HepG2 (cell line): ENCODE measurements around the gene TIRAP. TPM values are rescaled to one million over a fixed set of nuclear protein-coding genes. Genes with fewer than 3 reads are reported as not detected.

ENCODE experiments used
- ATAC-seq: fragments of 200-7000 bp; cut with Tn5 transposase; 3 replicates; pipeline ENCODE4 v1.9.1; 2020; ENCODE audit warnings: mild to moderate bottlenecking, moderate library complexity
- BruUV-seq: library from RNA; stranded (reverse); fragments of 400-500 nt; replicated peaks from 2 replicates; lab custom pipeline; 2021; lab: Mats Ljungman, UMichigan
- CTCF ChIA-PET: fragments of 300-600 bp; formaldehyde crosslinking; extraction: SDS; loops from one replicate; lab custom pipeline; 2021; ENCODE audit warnings: low total read pairs, inconsistent platforms, low intra/inter-chr PET ratio; lab: Yijun Ruan, JAX
- POLR2A ChIA-PET: fragments of 350-600 bp; sonication (Branson Sonifier 250); formaldehyde crosslinking; loops from one replicate; lab custom pipeline; 2020; ENCODE audit warnings: antibody characterized with exemption, inconsistent platforms; lab: Yijun Ruan, JAX
- DNase-seq: peaks from one replicate; pipeline ENCODE4 v3.0.0-alpha.2; 2015; ENCODE audit warnings: low spot score
- FAIRE-seq: peaks from 3 replicates; lab custom pipeline; 2011; peaks lifted over from hg19 to GRCh38; lab: Jason Lieb, UNC
- H2AFZ ChIP-seq: one replicate; pipeline ENCODE4 v1.6.1; 2011; ENCODE audit warnings: low read length, inconsistent platforms
- H3K27ac ChIP-seq: fragments of 300-600 bp; 3 replicates; pipeline ENCODE4 v1.8.0; 2011; ENCODE audit warnings: mixed run types, mild to moderate bottlenecking, mixed read lengths, low read length, inconsistent platforms; ENCODE audit not compliant: insufficient read depth; ENCODE audit errors: extremely low read length
- H3K27me3 ChIP-seq, 2 experiments: fragments of 200-600 bp in 1 of 2; 2 replicates in 1 of 2; 3 replicates in 1 of 2; pipeline versions ENCODE4 v1.6.0 to v1.8.0; 2011; ENCODE audit warnings: low read length in 2 of 2, mild to moderate bottlenecking in 2 of 2, moderate library complexity in 2 of 2, inconsistent platforms in 1 of 2; ENCODE audit not compliant: insufficient read depth in 2 of 2, control insufficient read depth in 1 of 2
- H3K36me3 ChIP-seq, 2 experiments: fragments of 200-600 bp in 1 of 2; replicated peaks in 1 of 2; 2 replicates in 1 of 2; 3 replicates in 1 of 2; pipeline versions ENCODE4 v1.5.1 to v1.8.0; 2011; ENCODE audit warnings: low read length in 2 of 2, inconsistent platforms in 1 of 2; ENCODE audit not compliant: insufficient read depth in 2 of 2, control insufficient read depth in 1 of 2
- H3K4me1 ChIP-seq: 2 replicates; pipeline ENCODE4 v1.5.1; 2012; ENCODE audit warnings: low read length, inconsistent platforms; ENCODE audit not compliant: insufficient read depth
- H3K4me2 ChIP-seq: 2 replicates; pipeline ENCODE4 v1.6.0; 2011; ENCODE audit warnings: low read depth, low read length, inconsistent platforms
- H3K4me3 ChIP-seq, 3 experiments: fragments of 200-600 bp in 1 of 3; sonication (generic), shearing (Covaris generic) in 1 of 3; replicated peaks in 1 of 3; 2 replicates each; pipeline ENCODE4 v1.5.1; 2011 to 2016; ENCODE audit warnings: low read length in 3 of 3, inconsistent platforms in 2 of 3, low read depth in 2 of 3, mild to moderate bottlenecking in 2 of 3, control low read depth in 1 of 3, mixed read lengths in 1 of 3; ENCODE audit not compliant: insufficient read depth in 1 of 3
- H3K79me2 ChIP-seq: one replicate; pipeline ENCODE4 v1.6.1; 2011; ENCODE audit warnings: low read length, inconsistent platforms; ENCODE audit not compliant: insufficient read depth
- H3K9ac ChIP-seq: 2 replicates; pipeline ENCODE4 v1.6.0; 2011; ENCODE audit warnings: mild to moderate bottlenecking, low read depth, low read length, inconsistent platforms; ENCODE audit not compliant: insufficient read depth
- H3K9me3 ChIP-seq: 2 replicates; pipeline ENCODE4 v1.5.1; 2012; ENCODE audit warnings: mild to moderate bottlenecking, low read length
- H4K20me1 ChIP-seq: 2 replicates; pipeline ENCODE4 v1.6.0; 2011; ENCODE audit warnings: inconsistent platforms, mild to moderate bottlenecking, low read length, moderate library complexity; ENCODE audit not compliant: insufficient read depth
- EEA1 ChIP-seq: sonication (generic); formaldehyde crosslinking; IDR thresholded peaks from 2 replicates; pipeline ENCODE4 v1.5.1; 2020; ENCODE audit warnings: mild to moderate bottlenecking, missing genetic modification reagents, borderline replicate concordance
- EP300 ChIP-seq, 3 experiments: sonication (generic) in 1 of 3; formaldehyde crosslinking in 1 of 3; IDR thresholded peaks; 2 replicates each; pipeline versions ENCODE4 v1.5.1 to v1.6.1; 2011 to 2020; ENCODE audit warnings: low read depth in 2 of 3, low read length in 2 of 3, borderline replicate concordance in 1 of 3, improper control_type of control experiment in 1 of 3, mild to moderate bottlenecking in 1 of 3, missing genetic modification reagents in 1 of 3, moderate library complexity in 1 of 3
- GABPA ChIP-seq, 2 experiments: IDR thresholded peaks; 2 replicates each; pipeline ENCODE4 v1.6.1; 2011 to 2016; ENCODE audit warnings: low read depth in 2 of 2, low read length in 1 of 2, missing biosample characterization in 1 of 2, missing genetic modification characterization in 1 of 2
- GPN1 ChIP-seq: sonication (generic); formaldehyde crosslinking; IDR thresholded peaks from 2 replicates; pipeline ENCODE4 v1.5.1; 2020; ENCODE audit warnings: missing genetic modification reagents, borderline replicate concordance
- HNRNPL ChIP-seq: fragments of 200-400 bp; formaldehyde crosslinking; IDR thresholded peaks from 2 replicates; pipeline ENCODE4 v1.6.1; 2017; ENCODE audit warnings: mild to moderate bottlenecking, low read depth, low read length
- ISX ChIP-seq: sonication (generic); formaldehyde crosslinking; conservative IDR thresholded peaks from 2 replicates; pipeline ENCODE4 v1.5.0; 2020; ENCODE audit warnings: missing genetic modification reagents
- RAD21 ChIP-seq: fragments of 450-650 bp; formaldehyde crosslinking; IDR thresholded peaks from 2 replicates; pipeline ENCODE4 v1.5.0; 2020; ENCODE audit warnings: mild to moderate bottlenecking
- RARG ChIP-seq: sonication (generic); formaldehyde crosslinking; IDR thresholded peaks from 2 replicates; pipeline ENCODE4 v1.4.0; 2020; ENCODE audit warnings: low read depth, mild to moderate bottlenecking, missing genetic modification reagents
- SMC3 ChIP-seq: IDR thresholded peaks from 2 replicates; pipeline ENCODE4 v1.6.1; 2011; ENCODE audit warnings: low read length, improper control_type of control experiment
- TEAD3 ChIP-seq: optimal IDR thresholded peaks from 2 replicates; pipeline ENCODE3; 2016; ENCODE audit warnings: borderline replicate concordance
- XRCC5 ChIP-seq: fragments of 200-400 bp; formaldehyde crosslinking; optimal IDR thresholded peaks from 2 replicates; pipeline ENCODE3; 2017; ENCODE audit warnings: mild to moderate bottlenecking, low read length
- ZFP82 ChIP-seq: sonication (generic); formaldehyde crosslinking; IDR thresholded peaks from 2 replicates; pipeline ENCODE4 v1.5.1; 2020; ENCODE audit warnings: mild to moderate bottlenecking, missing genetic modification reagents, borderline replicate concordance
- ZNF510 ChIP-seq: sonication (generic); formaldehyde crosslinking; IDR thresholded peaks from 2 replicates; pipeline ENCODE4 v1.4.0; 2020; ENCODE audit warnings: low read depth, mild to moderate bottlenecking, missing genetic modification reagents
- ZNF543 ChIP-seq: sonication (generic); formaldehyde crosslinking; IDR thresholded peaks from 2 replicates; pipeline ENCODE4 v1.4.0; 2020; ENCODE audit warnings: mild to moderate bottlenecking, missing genetic modification reagents
- ZNF616 ChIP-seq: sonication (generic); formaldehyde crosslinking; IDR thresholded peaks from 2 replicates; pipeline ENCODE4 v1.5.0; 2020; ENCODE audit warnings: low read depth, mild to moderate bottlenecking, missing genetic modification reagents
- ZNF672 ChIP-seq: sonication (generic); formaldehyde crosslinking; IDR thresholded peaks from 2 replicates; pipeline ENCODE4 v1.8.1; 2022; ENCODE audit warnings: missing genetic modification reagents
- ZSCAN29 ChIP-seq: sonication (generic); formaldehyde crosslinking; conservative IDR thresholded peaks from 2 replicates; pipeline ENCODE4 v1.4.0; 2020; ENCODE audit warnings: mild to moderate bottlenecking, missing genetic modification reagents
- WGBS: methylation state at CpG from one replicate; pipeline ENCODE4 v1.1.6; 2017; ENCODE audit warnings: low lambda C conversion rate; 5-methylcytosine and 5-hydroxymethylcytosine counted together
- in situ Hi-C: cut with HindIII; loops from 2 replicates; pipeline ENCODE4 v1.10.0; 2017; ENCODE audit warnings: low pct_unique_long_range_greater_than_20kb; ENCODE audit not compliant: extremely low pct_ligation_motif_present
- intact Hi-C: fragments of 100-400 bp; cut with micrococcal nuclease; formaldehyde crosslinking; loops from one replicate; pipeline ENCODE4 v1.10.0; 2022; ENCODE audit not compliant: unreplicated experiment
- polyA plus RNA-seq, 8 experiments: library from polyadenylated mRNA; depleted of rRNA in 3 of 8; stranded (reverse) in 7 of 8; unstranded in 1 of 8; fragments of >200 nt; fragmentation: Illumina TruSeq in 4 of 8; extraction: Trizol in 4 of 8; gene quantifications; 2 replicates each; pipeline versions ENCODE4 v1.2.1 to v1.2.3, GENCODE V29; 2011 to 2016; ENCODE audit warnings: low read depth in 4 of 8, missing spikeins in 1 of 8, mixed read lengths in 1 of 8; ENCODE audit not compliant: insufficient read depth in 1 of 8
- total RNA-seq, 5 experiments: library from RNA; depleted of rRNA; stranded (reverse); fragments of >200 nt; fragmentation: Illumina TruSeq; extraction: Trizol; gene quantifications; 2 replicates each; pipeline ENCODE4 v1.2.3, GENCODE V29; 2016; ENCODE audit warnings: low read depth in 1 of 5
- TF ChIP-seq, protein P1 (sequence below): sonication (generic); formaldehyde crosslinking; IDR thresholded peaks from 2 replicates; pipeline ENCODE4 v1.4.0; 2020; ENCODE audit warnings: missing genetic modification reagents
- TF ChIP-seq, protein P2 (sequence below): sonication (generic); formaldehyde crosslinking; IDR thresholded peaks from 2 replicates; pipeline ENCODE4 v1.8.1; 2023; ENCODE audit warnings: missing genetic modification reagents, mild to moderate bottlenecking, borderline replicate concordance
- TF ChIP-seq, protein P3 (sequence below): sonication (generic); formaldehyde crosslinking; conservative IDR thresholded peaks from 2 replicates; pipeline ENCODE4 v1.8.1; 2023; ENCODE audit warnings: missing genetic modification reagents

Gene TIRAP
- total and polyA plus RNA-seq, 2 of the 13 experiments (the other 11 are each of a cell fraction or from before 2014, with no cell fraction given): 5.4 to 5.7 TPM

DNA sequence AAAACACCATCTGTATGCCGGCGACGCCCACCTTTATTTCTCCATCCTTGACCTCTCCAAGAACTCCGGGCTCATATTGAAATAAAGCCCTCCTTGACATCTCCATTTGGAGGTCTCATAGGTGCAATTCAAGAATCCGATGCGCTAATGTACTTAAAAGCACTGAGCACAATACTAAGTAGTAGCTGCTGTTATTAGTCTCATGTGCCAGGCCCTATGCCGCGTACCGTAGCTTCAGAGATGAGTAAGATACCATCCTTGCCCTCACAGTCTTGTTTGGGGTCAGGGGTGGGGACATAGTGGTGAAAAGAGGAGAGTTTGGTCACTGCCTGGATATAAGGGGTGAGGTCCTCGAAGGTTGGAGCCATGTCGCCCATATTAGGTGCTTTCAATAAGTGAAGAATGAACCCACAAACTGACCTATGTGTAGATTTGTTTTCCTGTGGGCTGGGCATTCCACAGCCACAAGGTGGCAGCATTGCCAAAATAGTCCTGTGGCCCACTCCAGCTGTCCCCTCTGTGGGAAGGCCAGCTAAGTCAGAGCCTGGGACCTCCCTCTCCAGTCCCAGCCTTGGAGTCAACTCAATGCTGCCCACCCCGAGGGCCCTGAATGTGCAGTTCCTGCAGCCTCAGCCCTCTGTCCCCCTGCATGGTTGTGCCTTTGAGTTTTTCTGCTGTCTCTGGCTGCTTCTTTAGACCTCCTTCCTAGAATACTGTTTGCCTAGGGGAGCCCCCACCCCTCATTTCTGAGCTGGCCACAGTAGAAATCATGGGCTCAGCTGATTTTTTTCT lies 27.5 kb downstream of the TIRAP start:
- no peak overlapping the region for H3K27ac ChIP-seq
- no peaks in the 10 kb centered on the region for H4K20me1 ChIP-seq
- H3K4me1 ChIP-seq: no peaks in the 10 kb centered on the region
- no peak overlapping the region for H3K9ac ChIP-seq
- H3K4me2 ChIP-seq: no peak overlapping the region
- ATAC-seq (peak; percentile 98), DNase-seq (peak; percentile 63), FAIRE-seq (peak; percentile 36)
- no peak overlapping the region for H3K4me3 ChIP-seq
- no peak overlapping the region for H2AFZ ChIP-seq
- no peaks in the 10 kb centered on the region for H3K79me2 ChIP-seq
- POLR2A ChIA-PET: interaction anchor here (0.7 to 0.9 kb wide), 2 partner anchors 47 to 170 kb away, joined by 3 read pairs; no protein-coding TSS in a partner anchor
- H3K36me3 ChIP-seq: peaks cover 0 to 17% of the 10 kb centered on the region in 2 experiments; a peak in 3 of 5 replicates
- intact Hi-C loops (loop anchor here (1.0 to 2.0 kb wide), 3 partner anchors 46 to 170 kb away; no protein-coding TSS in a partner anchor), in situ Hi-C loops (no loop called here)
- CTCF ChIA-PET: interaction anchor here (0.6 to 1.6 kb wide), 5 partner anchors 49 to 388 kb away, joined by 3 to 13 read pairs (median 3); no protein-coding TSS in a partner anchor
- H3K27me3 ChIP-seq: no peaks in the 10 kb centered on the region
- no peaks in the 10 kb centered on the region for H3K9me3 ChIP-seq
- no TSS peak for BruUV-seq
- WGBS: 66% methylated on average over 12 of the region's 12 CpGs
- TF ChIP-seq ZNF543 (CRISPR knock-in tag) (no peak), ZNF616 (CRISPR knock-in tag) (no peak), EEA1 (no peak), ZFP82 (CRISPR knock-in tag) (no peak), TEAD3 (peak; percentile 16), GPN1 (no peak), EP300 (IDR thresholded peaks at IDR 0.05; ENCODE audit: low read depth in 2 of 2, low read length in 2 of 2) (no peak), EP300 (CRISPR knock-in tag; IDR thresholded peaks at IDR 0.05; ENCODE audit: borderline replicate concordance) (no peak), ISX (CRISPR knock-in tag) (no peak), HNRNPL (no peak), XRCC5 (peak; percentile 49), RAD21 (CRISPR knock-in tag) (peak; percentile 92), SMC3 (peak; percentile 77), ZNF672 (CRISPR knock-in tag) (no peak), GABPA (IDR thresholded peaks at IDR 0.05; ENCODE audit: low read depth, low read length) (no peak), GABPA (CRISPR knock-in tag; IDR thresholded peaks at IDR 0.05; ENCODE audit: low read depth) (no peak), ZNF510 (CRISPR knock-in tag) (no peak), ZSCAN29 (CRISPR knock-in tag) (no peak), RARG (CRISPR knock-in tag) (no peak)
- TF ChIP-seq, protein P1, sequence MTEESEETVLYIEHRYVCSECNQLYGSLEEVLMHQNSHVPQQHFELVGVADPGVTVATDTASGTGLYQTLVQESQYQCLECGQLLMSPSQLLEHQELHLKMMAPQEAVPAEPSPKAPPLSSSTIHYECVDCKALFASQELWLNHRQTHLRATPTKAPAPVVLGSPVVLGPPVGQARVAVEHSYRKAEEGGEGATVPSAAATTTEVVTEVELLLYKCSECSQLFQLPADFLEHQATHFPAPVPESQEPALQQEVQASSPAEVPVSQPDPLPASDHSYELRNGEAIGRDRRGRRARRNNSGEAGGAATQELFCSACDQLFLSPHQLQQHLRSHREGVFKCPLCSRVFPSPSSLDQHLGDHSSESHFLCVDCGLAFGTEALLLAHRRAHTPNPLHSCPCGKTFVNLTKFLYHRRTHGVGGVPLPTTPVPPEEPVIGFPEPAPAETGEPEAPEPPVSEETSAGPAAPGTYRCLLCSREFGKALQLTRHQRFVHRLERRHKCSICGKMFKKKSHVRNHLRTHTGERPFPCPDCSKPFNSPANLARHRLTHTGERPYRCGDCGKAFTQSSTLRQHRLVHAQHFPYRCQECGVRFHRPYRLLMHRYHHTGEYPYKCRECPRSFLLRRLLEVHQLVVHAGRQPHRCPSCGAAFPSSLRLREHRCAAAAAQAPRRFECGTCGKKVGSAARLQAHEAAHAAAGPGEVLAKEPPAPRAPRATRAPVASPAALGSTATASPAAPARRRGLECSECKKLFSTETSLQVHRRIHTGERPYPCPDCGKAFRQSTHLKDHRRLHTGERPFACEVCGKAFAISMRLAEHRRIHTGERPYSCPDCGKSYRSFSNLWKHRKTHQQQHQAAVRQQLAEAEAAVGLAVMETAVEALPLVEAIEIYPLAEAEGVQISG (CRISPR knock-in tag): 0 out of 2 replicates have a peak, but pooled peaks have one; percentile 18
- TF ChIP-seq, protein P2, sequence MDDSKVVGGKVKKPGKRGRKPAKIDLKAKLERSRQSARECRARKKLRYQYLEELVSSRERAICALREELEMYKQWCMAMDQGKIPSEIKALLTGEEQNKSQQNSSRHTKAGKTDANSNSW (CRISPR knock-in tag): no peak
- TF ChIP-seq, protein P3, sequence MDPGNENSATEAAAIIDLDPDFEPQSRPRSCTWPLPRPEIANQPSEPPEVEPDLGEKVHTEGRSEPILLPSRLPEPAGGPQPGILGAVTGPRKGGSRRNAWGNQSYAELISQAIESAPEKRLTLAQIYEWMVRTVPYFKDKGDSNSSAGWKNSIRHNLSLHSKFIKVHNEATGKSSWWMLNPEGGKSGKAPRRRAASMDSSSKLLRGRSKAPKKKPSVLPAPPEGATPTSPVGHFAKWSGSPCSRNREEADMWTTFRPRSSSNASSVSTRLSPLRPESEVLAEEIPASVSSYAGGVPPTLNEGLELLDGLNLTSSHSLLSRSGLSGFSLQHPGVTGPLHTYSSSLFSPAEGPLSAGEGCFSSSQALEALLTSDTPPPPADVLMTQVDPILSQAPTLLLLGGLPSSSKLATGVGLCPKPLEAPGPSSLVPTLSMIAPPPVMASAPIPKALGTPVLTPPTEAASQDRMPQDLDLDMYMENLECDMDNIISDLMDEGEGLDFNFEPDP: no peak
